Naive B cell (primary cell): ENCODE measurements around the gene PTPRD. TPM values are rescaled to one million over a fixed set of nuclear protein-coding genes. Genes with fewer than 3 reads are reported as not detected.

Experiments
- ATAC-seq, 2 donors: fragments of 150-1000 bp; cut with Tn5 transposase; 2 replicates each; pipeline ENCODE4 v1.10.0; 2021; ENCODE audit warnings: low read depth in 2 of 2, mild to moderate bottlenecking in 2 of 2, moderate library complexity in 2 of 2
- DNase-seq: peaks from one replicate; pipeline ENCODE4 v3.0.0; 2022
- H3K27ac Mint-ChIP-seq, 6 donors: one replicate each; pipeline ENCODE4 v1.8.0; 2020 to 2022; ENCODE audit warnings: mild to moderate bottlenecking in 6 of 6, mixed read lengths in 6 of 6, moderate library complexity in 5 of 6, inconsistent platforms in 2 of 6
- H3K27me3 Mint-ChIP-seq, 3 donors: one replicate each; pipeline ENCODE4 v1.8.0; 2021 to 2022; ENCODE audit warnings: mixed read lengths in 3 of 3, mild to moderate bottlenecking in 1 of 3
- H3K36me3 Mint-ChIP-seq, 2 donors: one replicate each; pipeline ENCODE4 v1.8.0; 2020 to 2022; ENCODE audit warnings: mixed read lengths in 2 of 2, inconsistent platforms in 1 of 2, mild to moderate bottlenecking in 1 of 2
- H3K4me1 Mint-ChIP-seq, 3 donors: one replicate each; pipeline ENCODE4 v1.8.0; 2020 to 2022; ENCODE audit warnings: mixed read lengths in 3 of 3, inconsistent platforms in 1 of 3, mild to moderate bottlenecking in 1 of 3, moderate library complexity in 1 of 3
- H3K4me3 Mint-ChIP-seq, 8 donors: one replicate each; pipeline ENCODE4 v1.8.0; 2020 to 2022; ENCODE audit warnings: mild to moderate bottlenecking in 8 of 8, mixed read lengths in 8 of 8, moderate library complexity in 8 of 8, inconsistent platforms in 2 of 8
- H3K9me3 Mint-ChIP-seq, 7 donors: one replicate each; pipeline ENCODE4 v1.8.0; 2020 to 2022; ENCODE audit warnings: mixed read lengths in 7 of 7, mild to moderate bottlenecking in 5 of 7, inconsistent platforms in 2 of 7, moderate library complexity in 1 of 7
- polyA plus RNA-seq, 6 donors: library from polyadenylated mRNA; unstranded; fragments of 300-500 nt; fragmentation: Illumina TruSeq; gene quantifications; one replicate each; pipeline ENCODE4 v1.2.3, GENCODE V29; 2021; ENCODE audit warnings: low read depth in 6 of 6

PTPRD gene
- polyA plus RNA-seq, 6 donors from 2014 or later = not detected

DNA sequence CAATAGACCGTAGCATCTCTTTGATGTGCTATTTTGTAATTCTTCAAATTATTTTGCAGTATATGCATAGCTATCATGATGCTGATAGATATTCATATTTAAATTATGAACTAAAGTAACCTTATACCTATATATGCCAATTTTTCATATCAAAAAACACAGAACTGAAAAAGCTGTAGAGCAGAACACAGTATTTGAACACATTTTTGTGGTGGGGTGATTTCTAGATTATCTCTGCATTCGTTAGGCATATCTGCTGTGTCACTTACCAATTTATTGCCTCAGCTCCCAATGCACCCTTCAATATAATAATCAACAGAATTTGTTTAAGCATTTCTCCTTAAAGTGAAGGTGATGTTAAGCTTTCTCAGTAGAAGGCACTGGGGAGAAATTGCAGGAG, 998.2 kb downstream of the PTPRD start:
- no peak for DNase-seq
- no peak overlapping the region for H3K27ac Mint-ChIP-seq
- no peaks in the 10 kb centered on the region for H3K9me3 Mint-ChIP-seq
- H3K4me3 Mint-ChIP-seq = peak overlapping the region in 3 of 8 donors; percentile 4 to 59 (median 43)
- H3K4me1 Mint-ChIP-seq = peaks cover 23 to 27% (median 24%) of the 10 kb centered on the region in 3 donors
- H3K27me3 Mint-ChIP-seq = no peaks in the 10 kb centered on the region
- H3K36me3 Mint-ChIP-seq = peaks cover 0 to 3% of the 10 kb centered on the region in 2 donors
- peak; percentile 35 to 39 for ATAC-seq

DNA sequence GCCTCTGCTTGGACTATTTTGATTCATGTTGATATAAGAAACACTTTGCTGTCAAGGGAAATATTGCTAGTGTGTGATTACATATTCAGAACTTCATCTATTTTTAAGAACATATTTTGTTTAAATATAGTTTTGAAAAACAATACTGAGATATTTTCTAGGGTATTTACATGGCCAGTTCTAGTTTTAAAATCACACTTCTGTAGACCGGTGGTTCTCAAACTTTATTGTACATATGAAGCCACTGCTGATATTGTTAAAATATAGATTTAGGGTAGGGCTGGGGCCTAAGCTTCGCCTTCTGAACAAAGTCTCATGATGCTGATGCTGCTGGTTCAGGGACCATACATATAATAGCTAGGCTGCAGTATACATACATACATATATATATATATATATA, 1000.0 kb downstream of the PTPRD start:
- Mint-ChIP-seq H3K4me3 (peak overlapping the region in 5 of 8 donors; percentile 23 to 84 (median 50)), H3K27ac (peak overlapping the region in 4 of 6 donors; percentile 3 to 47 (median 24)), H3K9me3 (no peaks in the 10 kb centered on the region), H3K4me1 (peaks cover 23 to 30% (median 27%) of the 10 kb centered on the region in 3 donors), H3K27me3 (no peaks in the 10 kb centered on the region), H3K36me3 (peaks cover 0 to 3% of the 10 kb centered on the region in 2 donors)
- ATAC-seq (peak; percentile 7 to 22), DNase-seq (no peak)

GRCh38 chr9:9612270-9612669, 1000.5 kb downstream of the PTPRD start:
- H3K9me3 Mint-ChIP-seq = no peaks in the 10 kb centered on the region
- DNase-seq (peak; percentile 53), ATAC-seq (peak; percentile 87 to 88)
- peaks cover 0 to under 1% of the 10 kb centered on the region in 2 donors for H3K36me3 Mint-ChIP-seq
- peak overlapping the region in 5 of 6 donors; percentile 24 to 83 (median 47) for H3K27ac Mint-ChIP-seq
- no peaks in the 10 kb centered on the region for H3K27me3 Mint-ChIP-seq
- H3K4me3 Mint-ChIP-seq = peak overlapping the region; percentile 15 to 84 (median 44)
- peaks cover 23 to 30% (median 27%) of the 10 kb centered on the region in 3 donors for H3K4me1 Mint-ChIP-seq

DNA sequence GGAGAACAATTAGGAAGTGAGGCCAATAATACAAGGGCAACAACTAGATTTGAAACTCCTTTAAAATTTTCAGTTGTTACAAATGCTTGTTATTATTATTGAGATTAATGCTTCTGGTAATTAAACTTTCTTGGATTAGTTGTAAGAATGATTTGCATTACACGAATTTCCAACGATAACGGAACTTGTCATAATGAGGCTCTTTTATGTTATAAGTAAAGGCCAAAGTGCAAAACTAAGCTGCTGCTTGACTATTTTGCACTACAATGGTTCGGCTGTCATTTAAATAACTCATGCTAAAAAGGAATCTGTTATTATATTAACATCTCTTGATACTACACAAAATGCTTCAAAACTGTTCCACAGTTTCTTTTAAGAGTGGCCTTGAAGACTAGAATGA, 1007.1 kb downstream of the PTPRD start:
- DNase-seq (no peak), ATAC-seq (no peak)
- Mint-ChIP-seq H3K27me3 (peaks cover 0 to 3% (median 0%) of the 10 kb centered on the region in 3 donors), H3K9me3 (no peaks in the 10 kb centered on the region), H3K36me3 (no peaks in the 10 kb centered on the region), H3K4me1 (peaks cover 0 to 5% (median 4%) of the 10 kb centered on the region in 3 donors), H3K27ac (no peak overlapping the region), H3K4me3 (no peak overlapping the region)

- no peak overlapping the region for H3K4me3 Mint-ChIP-seq
- H3K9me3 Mint-ChIP-seq = no peaks in the 10 kb centered on the region
- H3K27me3 Mint-ChIP-seq = peaks cover 0 to 3% (median 0%) of the 10 kb centered on the region in 3 donors
- no peaks in the 10 kb centered on the region for H3K36me3 Mint-ChIP-seq
- ATAC-seq = no peak
- no peak overlapping the region for H3K27ac Mint-ChIP-seq
- DNase-seq = no peak
- peaks cover 0 to 4% (median 0%) of the 10 kb centered on the region in 3 donors for H3K4me1 Mint-ChIP-seq
These were observed 1009.5 kb downstream of the PTPRD start for GRCh38 chr9:9603345-9603744.

DNA sequence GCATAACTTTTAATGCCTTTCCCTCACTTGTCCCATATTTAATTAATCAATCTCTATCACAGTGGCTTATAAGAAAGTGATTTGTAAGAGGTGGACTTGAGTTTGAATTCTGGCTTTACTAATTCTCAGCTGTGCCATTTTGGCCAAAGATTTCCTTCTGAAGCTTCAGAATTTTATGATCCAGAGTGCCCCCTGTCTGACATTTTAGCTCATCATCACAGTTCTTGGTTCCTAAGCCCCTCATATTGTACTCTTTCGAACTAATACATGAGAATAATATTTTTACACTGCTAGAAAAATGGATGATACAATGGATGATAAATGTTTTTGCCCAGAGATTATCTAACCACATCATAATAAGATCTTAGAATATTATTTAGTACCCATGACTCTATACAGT, 1014.1 kb downstream of the PTPRD start:
- Mint-ChIP-seq H3K9me3 (no peaks in the 10 kb centered on the region), H3K4me1 (no peaks in the 10 kb centered on the region), H3K4me3 (no peak overlapping the region), H3K27me3 (no peaks in the 10 kb centered on the region), H3K27ac (no peak overlapping the region), H3K36me3 (no peaks in the 10 kb centered on the region)
- DNase-seq (no peak), ATAC-seq (no peak)

DNA sequence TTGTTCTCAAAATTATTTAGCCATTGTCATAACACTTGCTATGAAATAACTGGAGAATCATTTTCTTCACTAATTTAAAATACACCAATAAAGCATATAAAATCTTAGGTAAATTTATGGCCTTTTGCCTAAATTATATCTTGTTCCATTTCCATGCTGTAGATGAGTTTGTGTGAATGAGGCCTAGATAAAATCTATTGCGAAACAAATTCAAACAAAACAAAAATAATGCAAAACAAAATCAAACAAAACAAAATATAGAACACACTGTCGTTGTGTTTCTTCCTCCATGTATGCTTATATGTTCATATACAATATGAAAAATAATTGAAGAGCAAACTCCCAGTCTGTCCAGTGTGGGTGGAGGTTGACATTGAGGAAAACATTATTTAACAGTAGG, 1020.7 kb downstream of the PTPRD start:
- no peak overlapping the region for H3K27ac Mint-ChIP-seq
- H3K27me3 Mint-ChIP-seq = no peaks in the 10 kb centered on the region
- ATAC-seq = no peak
- no peak overlapping the region for H3K4me3 Mint-ChIP-seq
- H3K36me3 Mint-ChIP-seq = no peaks in the 10 kb centered on the region
- no peak for DNase-seq
- H3K4me1 Mint-ChIP-seq = no peaks in the 10 kb centered on the region
- H3K9me3 Mint-ChIP-seq = peaks cover 0 to 4% (median 0%) of the 10 kb centered on the region in 7 donors

DNA sequence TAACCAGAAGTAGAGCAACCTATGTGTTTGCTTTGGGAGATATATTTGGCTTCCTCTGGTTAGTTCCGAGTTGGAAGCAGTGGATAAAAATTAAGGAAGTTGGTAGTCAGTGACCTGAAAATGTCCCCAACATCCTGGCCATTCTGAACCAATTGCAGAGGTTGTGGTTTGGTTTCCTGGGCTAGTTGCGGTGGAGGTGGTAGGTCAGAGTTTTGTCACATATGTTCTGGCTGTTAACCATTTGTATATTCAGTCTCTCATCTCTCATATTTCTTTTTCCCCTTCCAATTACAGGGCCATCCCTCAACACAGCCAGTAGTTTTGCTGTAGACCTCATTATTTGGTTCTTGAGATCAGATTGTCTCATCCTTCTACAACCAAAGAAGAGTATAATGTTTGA, 1026.9 kb downstream of the PTPRD start:
- DNase-seq (no peak), ATAC-seq (no peak)
- peaks cover 0 to 2% (median 0%) of the 10 kb centered on the region in 7 donors for H3K9me3 Mint-ChIP-seq
- H3K27me3 Mint-ChIP-seq = peaks cover 0 to 4% (median 0%) of the 10 kb centered on the region in 3 donors
- H3K27ac Mint-ChIP-seq = no peak overlapping the region
- H3K4me1 Mint-ChIP-seq = no peaks in the 10 kb centered on the region
- no peaks in the 10 kb centered on the region for H3K36me3 Mint-ChIP-seq
- no peak overlapping the region for H3K4me3 Mint-ChIP-seq

- H3K27ac Mint-ChIP-seq = no peak overlapping the region
- ATAC-seq (no peak), DNase-seq (no peak)
- no peaks in the 10 kb centered on the region for H3K36me3 Mint-ChIP-seq
- H3K4me1 Mint-ChIP-seq = no peaks in the 10 kb centered on the region
- H3K9me3 Mint-ChIP-seq = no peaks in the 10 kb centered on the region
- H3K4me3 Mint-ChIP-seq = no peak overlapping the region
- H3K27me3 Mint-ChIP-seq = peaks cover 0 to 5% (median 0%) of the 10 kb centered on the region in 3 donors
These were observed 1038.7 kb downstream of the PTPRD start for GRCh38 chr9:9574080-9574479.

GRCh38 chr9:9565700-9566099, 1047.1 kb downstream of the PTPRD start:
- Mint-ChIP-seq H3K27ac (no peak overlapping the region), H3K36me3 (no peaks in the 10 kb centered on the region), H3K9me3 (peaks cover 0 to 3% (median 0%) of the 10 kb centered on the region in 7 donors), H3K4me3 (no peak overlapping the region), H3K27me3 (peaks cover 0 to 10% (median 4%) of the 10 kb centered on the region in 3 donors), H3K4me1 (no peaks in the 10 kb centered on the region)
- DNase-seq (no peak), ATAC-seq (no peak)

GRCh38 chr9:9563817-9564216, 1049.0 kb downstream of the PTPRD start:
- H3K27me3 Mint-ChIP-seq = peaks cover 0 to 10% (median 0%) of the 10 kb centered on the region in 3 donors
- H3K36me3 Mint-ChIP-seq = no peaks in the 10 kb centered on the region
- H3K4me3 Mint-ChIP-seq = no peak overlapping the region
- no peak for ATAC-seq
- DNase-seq = no peak
- no peak overlapping the region for H3K27ac Mint-ChIP-seq
- H3K9me3 Mint-ChIP-seq = peaks cover 0 to 5% (median 0%) of the 10 kb centered on the region in 7 donors
- no peaks in the 10 kb centered on the region for H3K4me1 Mint-ChIP-seq

GRCh38 chr9:9560382-9561035, 1052.3 kb downstream of the PTPRD start:
- H3K27me3 Mint-ChIP-seq = no peaks in the 10 kb centered on the region
- peaks cover 0 to 5% (median 0%) of the 10 kb centered on the region in 7 donors for H3K9me3 Mint-ChIP-seq
- no peaks in the 10 kb centered on the region for H3K36me3 Mint-ChIP-seq
- no peak overlapping the region for H3K4me3 Mint-ChIP-seq
- no peak for ATAC-seq
- H3K27ac Mint-ChIP-seq = peak overlapping the region in 1 of 6 donors; percentile 69
- H3K4me1 Mint-ChIP-seq = no peaks in the 10 kb centered on the region
- DNase-seq = no peak

DNA sequence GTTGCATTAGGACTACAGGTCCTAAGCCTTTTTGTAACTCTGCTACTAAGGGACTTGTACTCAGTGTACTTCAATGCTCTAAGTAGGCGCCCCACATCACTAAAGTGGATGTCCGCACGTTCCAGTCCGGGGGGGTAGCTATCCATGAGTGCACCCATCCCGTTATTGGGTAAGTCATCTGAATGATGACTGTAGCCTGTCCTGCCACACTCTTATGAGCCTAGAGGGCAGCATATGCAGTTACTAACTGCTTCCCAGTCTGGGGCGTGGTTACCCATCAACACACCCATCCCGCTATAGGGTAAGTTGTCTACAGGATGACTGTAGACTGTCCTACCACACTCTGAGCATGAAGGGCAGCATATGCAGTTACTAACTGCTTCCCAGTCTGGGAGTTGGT, 1053.9 kb downstream of the PTPRD start:
- H3K27ac Mint-ChIP-seq = no peak overlapping the region
- ATAC-seq = no peak
- no peak for DNase-seq
- no peaks in the 10 kb centered on the region for H3K27me3 Mint-ChIP-seq
- no peaks in the 10 kb centered on the region for H3K36me3 Mint-ChIP-seq
- H3K4me1 Mint-ChIP-seq = no peaks in the 10 kb centered on the region
- H3K4me3 Mint-ChIP-seq = no peak overlapping the region
- peaks cover 0 to 5% (median 0%) of the 10 kb centered on the region in 7 donors for H3K9me3 Mint-ChIP-seq

- no peaks in the 10 kb centered on the region for H3K36me3 Mint-ChIP-seq
- no peaks in the 10 kb centered on the region for H3K4me1 Mint-ChIP-seq
- no peaks in the 10 kb centered on the region for H3K27me3 Mint-ChIP-seq
- ATAC-seq = no peak
- no peak overlapping the region for H3K27ac Mint-ChIP-seq
- peaks cover 0 to 5% (median 0%) of the 10 kb centered on the region in 7 donors for H3K9me3 Mint-ChIP-seq
- H3K4me3 Mint-ChIP-seq = no peak overlapping the region
- DNase-seq = no peak
These were observed 1054.9 kb downstream of the PTPRD start for GRCh38 chr9:9557804-9558334.
